ENCODE measurements around the gene DCAF7.

GRCh38 chr17:63611354-63611753, 61.1 kb downstream of the DCAF7 start:
- no peak for TF ChIP-seq CTCF (IDR thresholded peaks at IDR 0.05 in 4 of 5, conservative IDR thresholded peaks at IDR 0.05 in 1 of 5)
- no peak for TF ChIP-seq POLR2A (IDR thresholded peaks at IDR 0.05)

Data from gastrocnemius medialis (tissue), 4 donors.